ENCODE data around the gene DSCAML1. TPM values are rescaled to one million over a fixed set of nuclear protein-coding genes. Genes with fewer than 3 reads are reported as not detected.

Gene DSCAML1
- total RNA-seq, 1 experiment from 2014 or later, result 0.90 TPM

GRCh38 chr11:117767071-117767470 lies 29.9 kb downstream of the DSCAML1 start:
- TF ChIP-seq ZMAT4 (CRISPR knock-in tag; IDR thresholded peaks at IDR 0.05) (no peak), E2F5 (CRISPR knock-in tag; IDR thresholded peaks at IDR 0.05) (no peak), ZNF138 (CRISPR knock-in tag; conservative IDR thresholded peaks at IDR 0.05) (no peak), ATF3 (CRISPR knock-in tag; conservative IDR thresholded peaks at IDR 0.05) (no peak), ELF4 (CRISPR knock-in tag; IDR thresholded peaks at IDR 0.05; ENCODE audit: low read depth) (no peak), ZBTB43 (CRISPR knock-in tag; IDR thresholded peaks at IDR 0.05) (no peak), PRDM15 (CRISPR knock-in tag; IDR thresholded peaks at IDR 0.05) (no peak), CBFB (CRISPR knock-in tag; IDR thresholded peaks at IDR 0.05; ENCODE audit: low read depth) (no peak), E2F4 (CRISPR knock-in tag; IDR thresholded peaks at IDR 0.05; ENCODE audit: borderline replicate concordance, low read depth) (no peak)
- Mint-ChIP-seq H3K27me3 (ENCODE audit: low read depth) (no peaks in the 10 kb centered on the region), H3K27ac (no peak overlapping the region), H3K36me3 (no peaks in the 10 kb centered on the region), H3K4me3 (no peak overlapping the region), H3K9me3 (no peaks in the 10 kb centered on the region), H3K4me1 (peaks cover 6% of the 10 kb centered on the region; the same call in 1 of the 2 replicates)
- DNase-seq (ENCODE audit: low spot score) (no peak), ATAC-seq (no peak)
- ChIA-PET POLR2A (no interaction called here), CTCF (interaction anchor here (0.7 kb wide), 1 partner anchor 8 kb away, joined by 3 read pairs; no protein-coding TSS in a partner anchor)

- Mint-ChIP-seq H3K9me3 (no peaks in the 10 kb centered on the region), H3K27ac (no peak overlapping the region), H3K4me3 (no peak overlapping the region), H3K4me1 (peaks cover 6% of the 10 kb centered on the region; the same call in 1 of the 2 replicates), H3K27me3 (ENCODE audit: low read depth) (no peaks in the 10 kb centered on the region), H3K36me3 (no peaks in the 10 kb centered on the region)
- ATAC-seq (no peak), DNase-seq (ENCODE audit: low spot score) (no peak)
- ChIA-PET CTCF (interaction anchor here (0.7 kb wide), 1 partner anchor 9 kb away, joined by 3 read pairs; no protein-coding TSS in a partner anchor), POLR2A (interaction anchor here (0.5 kb wide), 1 partner anchor 109 kb away, joined by 3 read pairs; no protein-coding TSS in a partner anchor)
- TF ChIP-seq ATF1 (CRISPR knock-in tag; IDR thresholded peaks at IDR 0.05) (no peak), ATF6 (CRISPR knock-in tag; IDR thresholded peaks at IDR 0.05) (no peak), ETV6 (CRISPR knock-in tag; IDR thresholded peaks at IDR 0.05) (no peak), ZNF263 (CRISPR knock-in tag; IDR thresholded peaks at IDR 0.05; ENCODE audit: low read depth) (no peak), ZNF138 (CRISPR knock-in tag; conservative IDR thresholded peaks at IDR 0.05) (no peak), FOXP4 (CRISPR knock-in tag; IDR thresholded peaks at IDR 0.05) (no peak), E2F1 (CRISPR knock-in tag; IDR thresholded peaks at IDR 0.05) (no peak), KAT7 (CRISPR knock-in tag; IDR thresholded peaks at IDR 0.05; ENCODE audit: borderline replicate concordance) (no peak), ZNF121 (CRISPR knock-in tag; IDR thresholded peaks at IDR 0.05) (no peak), USF2 (CRISPR knock-in tag; IDR thresholded peaks at IDR 0.05) (no peak), ZNF671 (CRISPR knock-in tag; IDR thresholded peaks at IDR 0.05) (no peak), TEAD1 (CRISPR knock-in tag; IDR thresholded peaks at IDR 0.05) (no peak), FOXJ3 (CRISPR knock-in tag; IDR thresholded peaks at IDR 0.05; ENCODE audit: borderline replicate concordance) (no peak)
Measured at GRCh38 chr11:117766576-117766975, 30.4 kb downstream of the DSCAML1 start.
